ENCODE results near the gene HBS1L.

- TF ChIP-seq CTCF (IDR thresholded peaks at IDR 0.05; ENCODE audit: insufficient read depth, low read length, poor library complexity, severe bottlenecking) (no peak), EZH2phosphoT487 (conservative IDR thresholded peaks at IDR 0.05; ENCODE audit: low read length) (no peak)
These were observed 32.8 kb upstream of the HBS1L start for GRCh38 chr6:135087403-135087802.

Data from SU-DHL-6 (cell line).